Stimulated activated CD4-positive, alpha-beta T cell treated with anti-CD3 and anti-CD28 coated beads, TNF-alpha, amount 100 ng/mL, for 4 hours (primary cell): ENCODE data around the gene SERPINB10.
"Not testable (repeated sequence)": the region's sequence is repeated elsewhere in the genome, so short reads cannot be mapped to it uniquely, and the experiment has no call there.

ENCODE experiments used
- DNase-seq, 3 experiments: peaks; one replicate each; pipeline ENCODE4 v3.0.0-alpha.2; 2020; ENCODE audit warnings: low read depth in 3 of 3

The SERPINB10 gene

DNA sequence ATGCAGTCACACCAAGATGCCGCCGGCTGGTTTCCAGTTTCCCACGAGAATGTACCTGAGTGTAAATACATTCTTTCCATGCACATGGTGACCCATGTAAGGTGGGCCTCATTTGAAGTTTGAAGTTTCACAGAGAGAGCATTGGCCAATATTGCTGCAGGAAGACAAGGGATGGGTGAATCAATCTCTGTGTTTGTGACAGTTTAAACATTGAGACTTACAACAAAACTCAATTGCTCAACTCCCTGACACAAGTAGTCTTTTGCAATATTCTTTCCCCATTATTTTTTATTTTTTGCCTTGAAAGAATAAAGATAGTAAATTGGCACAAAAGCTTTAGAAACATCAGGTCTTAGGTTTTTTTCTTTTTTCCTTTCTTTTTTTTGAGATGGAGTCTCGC lies 15.2 kb upstream of the SERPINB10 start:
- DNase-seq, result no peak

GRCh38 chr18:63894106-63894772 lies 13.5 kb upstream of the SERPINB10 start:
- no peak for DNase-seq

DNA sequence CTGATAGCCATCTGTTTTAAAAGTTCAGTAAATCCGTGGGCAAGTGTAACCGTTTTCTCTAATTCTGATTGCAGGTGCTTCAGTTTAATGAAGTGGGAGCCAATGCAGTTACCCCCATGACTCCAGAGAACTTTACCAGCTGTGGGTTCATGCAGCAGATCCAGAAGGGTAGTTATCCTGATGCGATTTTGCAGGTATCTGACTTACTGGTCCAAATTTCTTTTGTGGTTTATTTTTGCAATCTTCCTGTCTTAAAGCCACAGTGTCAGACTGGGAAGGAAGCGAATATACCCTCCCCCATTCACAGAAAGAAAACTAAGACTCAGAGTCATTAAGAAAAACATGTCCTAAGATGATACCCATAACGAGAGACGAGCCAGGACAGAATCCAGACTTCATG lies 12.6 kb upstream of the SERPINB10 start:
- no peak for DNase-seq

GRCh38 chr18:63897072-63897471 lies 10.7 kb upstream of the SERPINB10 start:
- no peak for DNase-seq

DNA sequence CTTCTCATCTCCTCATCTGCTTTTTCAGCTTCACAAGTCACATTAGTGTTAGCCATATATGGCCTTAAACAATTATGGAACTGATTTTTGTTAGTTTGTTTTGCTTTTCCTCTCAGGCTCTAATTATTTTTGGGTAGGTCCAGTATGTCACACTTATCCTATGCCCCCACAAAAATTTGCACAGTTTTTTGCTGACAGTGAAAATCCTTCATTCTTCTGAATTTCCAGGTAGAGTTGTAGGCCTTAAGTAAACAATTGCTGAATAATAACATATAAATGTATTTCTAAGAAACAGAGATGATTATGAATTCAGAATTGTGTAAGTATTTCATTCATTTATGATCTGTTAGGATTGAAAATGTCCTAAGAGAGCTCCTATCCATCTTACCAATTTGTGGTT lies 8.6 kb upstream of the SERPINB10 start:
- no peak for DNase-seq

DNA sequence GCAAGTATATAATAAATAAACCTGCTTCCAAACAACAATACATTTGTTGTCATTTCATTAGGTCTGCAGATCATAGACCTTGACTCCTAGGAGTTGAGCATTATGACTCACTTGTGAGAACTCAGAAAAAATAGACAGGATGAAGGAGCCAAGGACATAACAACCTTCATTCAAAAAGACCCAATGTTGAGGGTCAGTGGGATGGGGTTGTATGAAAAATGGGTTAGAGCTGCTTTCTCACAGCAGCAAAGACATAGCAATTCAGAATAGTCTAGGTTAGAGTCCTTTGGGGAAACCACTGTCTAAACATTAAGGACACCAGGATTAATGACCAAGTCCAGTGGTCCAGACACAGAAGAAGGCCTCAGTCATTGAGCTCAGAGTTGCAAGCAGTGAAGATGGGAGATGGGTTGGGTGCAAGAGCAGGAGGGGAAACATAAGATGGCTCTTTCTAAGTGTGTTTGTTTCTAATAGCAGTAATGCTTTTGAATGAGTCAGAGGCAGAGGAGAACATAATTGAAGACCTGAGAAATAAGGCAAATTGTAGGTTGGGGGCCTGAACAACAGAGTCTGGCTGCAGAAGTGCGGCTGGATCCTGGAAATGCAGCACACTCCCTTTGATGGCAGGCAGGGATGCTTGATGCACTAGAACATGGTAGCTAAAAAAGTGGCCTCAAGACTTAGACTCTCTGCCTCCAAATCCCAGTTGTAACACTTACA lies 3.7 kb upstream of the SERPINB10 start:
- DNase-seq, result no peak

DNA sequence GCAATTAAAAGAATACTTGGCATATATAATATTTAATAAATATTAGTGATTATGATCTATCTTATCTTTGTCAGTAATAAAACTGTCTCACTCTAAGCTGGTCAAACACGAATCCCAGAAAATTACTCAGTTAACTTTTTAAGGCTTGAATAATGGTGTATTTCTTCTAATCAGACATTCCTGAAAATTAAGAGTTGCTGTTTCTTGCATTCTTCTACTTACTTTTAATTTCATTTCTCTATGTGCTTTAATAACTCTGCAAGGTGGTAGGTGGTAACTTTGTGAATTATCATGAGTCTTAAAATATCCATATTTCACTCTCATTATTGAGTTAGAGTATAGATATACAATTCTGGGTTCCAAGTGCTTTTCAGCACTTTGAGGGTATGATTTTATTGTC lies 3.1 kb upstream of the SERPINB10 start:
- DNase-seq, result no peak

DNA sequence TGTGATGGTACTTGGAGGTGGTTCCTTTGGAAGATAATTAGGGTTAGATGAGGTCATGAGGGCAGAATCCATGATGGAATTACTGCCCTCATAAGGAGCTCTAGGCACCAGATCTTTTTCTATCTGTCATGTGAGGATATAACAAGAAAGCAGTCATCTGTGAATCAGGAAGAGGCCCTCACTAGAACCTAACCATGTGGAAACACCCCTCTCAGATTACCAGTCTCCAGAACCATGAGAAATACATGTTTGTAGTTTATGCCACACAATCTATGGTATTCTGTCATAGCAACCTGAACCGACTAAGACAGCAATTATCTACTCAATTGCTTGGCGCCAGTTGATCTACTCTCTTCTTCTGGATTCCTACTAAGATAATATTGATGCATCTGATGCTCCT lies 2.4 kb upstream of the SERPINB10 start:
- no peak for DNase-seq

DNA sequence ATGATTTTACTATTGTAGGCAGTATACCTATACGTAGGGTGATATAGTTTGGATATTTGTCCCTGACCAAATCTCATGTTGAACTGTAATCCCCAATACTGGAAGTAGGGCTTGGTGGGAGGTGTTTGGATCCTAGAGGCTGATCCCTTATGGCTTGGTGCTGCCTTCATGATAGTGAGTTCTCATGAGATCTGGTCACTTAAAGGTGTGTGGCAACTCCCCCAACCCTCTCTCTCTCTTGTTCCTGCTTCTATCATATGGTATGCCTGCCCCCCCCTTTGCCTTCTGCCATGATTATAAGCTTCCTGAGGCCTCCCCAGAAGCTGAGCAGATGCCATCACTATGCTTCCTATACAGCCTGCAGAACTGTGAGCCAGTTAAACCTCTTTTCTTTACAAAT lies 1.7 kb upstream of the SERPINB10 start:
- no peak for DNase-seq

GRCh38 chr18:63908858-63909257 lies 1.1 kb downstream of the SERPINB10 start:
- DNase-seq, result no peak

DNA sequence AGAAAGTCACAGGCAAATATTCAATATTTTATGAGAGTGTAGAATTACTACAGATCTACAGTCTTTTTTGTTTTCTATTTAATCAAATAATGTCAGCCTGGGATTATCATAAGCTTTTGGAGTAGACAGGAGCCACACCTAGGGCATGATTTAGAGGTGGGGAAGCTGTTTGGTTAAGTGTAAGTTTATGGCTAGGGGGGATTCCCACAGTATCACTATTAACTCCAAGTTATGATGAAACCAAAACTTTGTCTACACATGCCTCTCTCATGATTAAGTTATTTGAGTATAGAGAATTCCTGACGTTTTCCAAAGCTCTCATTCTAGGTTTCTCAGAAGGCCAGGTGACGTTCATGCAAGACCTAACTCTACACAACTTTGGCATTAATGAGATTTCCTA lies 2.1 kb downstream of the SERPINB10 start:
- DNase-seq, result no peak

GRCh38 chr18:63917817-63918216 lies 10.1 kb downstream of the SERPINB10 start:
- no peak for DNase-seq

DNA sequence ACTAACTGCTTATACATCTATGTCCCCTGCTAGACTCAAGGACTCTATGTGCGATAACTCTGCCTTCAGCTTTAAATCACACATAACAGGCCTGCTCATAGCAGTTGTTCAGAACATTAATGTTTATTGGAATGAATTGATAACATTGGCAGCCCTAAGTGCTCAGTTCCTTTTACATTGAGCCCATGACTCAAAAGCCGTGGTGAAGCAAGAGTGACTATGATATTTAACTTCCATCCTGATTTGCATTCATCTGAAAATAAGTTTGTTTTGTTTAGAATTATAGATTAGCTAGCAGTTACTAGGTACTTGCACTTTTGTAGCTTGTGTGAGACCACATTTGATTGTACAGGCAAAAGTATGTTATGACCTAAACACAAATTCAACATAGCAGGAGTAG lies 14.3 kb downstream of the SERPINB10 start:
- no peak for DNase-seq

DNA sequence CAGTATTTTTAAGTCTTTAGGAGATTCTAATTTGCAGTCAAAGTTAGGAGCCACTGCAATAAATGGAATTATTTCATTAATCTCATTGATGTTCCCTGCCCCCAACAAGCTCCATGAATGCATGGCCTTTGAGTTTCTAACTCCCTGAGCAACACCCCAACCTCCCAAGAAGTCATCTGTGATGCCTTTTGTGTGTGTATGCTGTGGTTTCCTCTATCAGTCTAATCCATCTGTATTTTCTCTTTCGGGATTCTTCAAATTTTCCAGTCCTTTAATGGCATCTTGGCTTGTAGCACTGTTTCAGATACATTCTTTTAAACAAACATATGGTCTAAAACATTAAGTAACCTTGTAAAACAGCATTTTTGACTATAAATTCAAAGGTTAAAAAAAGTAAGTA lies 16.8 kb downstream of the SERPINB10 start:
- DNase-seq, result no peak

- DNase-seq, result no peak
Observed at GRCh38 chr18:63928331-63928730, 20.6 kb downstream of the SERPINB10 start.

- DNase-seq, result not testable (repeated sequence)
Observed at GRCh38 chr18:63929369-63929768, 21.6 kb downstream of the SERPINB10 start.

- DNase-seq, result no peak
Observed at GRCh38 chr18:63930773-63931354, 23.1 kb downstream of the SERPINB10 start.

- DNase-seq, result peak; percentile 14 to 23 (median 23)
Observed at GRCh38 chr18:63936156-63936931, 28.6 kb downstream of the SERPINB10 start.

- no peak for DNase-seq
Observed at GRCh38 chr18:63936932-63937393, 29.2 kb downstream of the SERPINB10 start.

GRCh38 chr18:63940008-63940407 lies 32.2 kb downstream of the SERPINB10 start:
- DNase-seq, result no peak

DNA sequence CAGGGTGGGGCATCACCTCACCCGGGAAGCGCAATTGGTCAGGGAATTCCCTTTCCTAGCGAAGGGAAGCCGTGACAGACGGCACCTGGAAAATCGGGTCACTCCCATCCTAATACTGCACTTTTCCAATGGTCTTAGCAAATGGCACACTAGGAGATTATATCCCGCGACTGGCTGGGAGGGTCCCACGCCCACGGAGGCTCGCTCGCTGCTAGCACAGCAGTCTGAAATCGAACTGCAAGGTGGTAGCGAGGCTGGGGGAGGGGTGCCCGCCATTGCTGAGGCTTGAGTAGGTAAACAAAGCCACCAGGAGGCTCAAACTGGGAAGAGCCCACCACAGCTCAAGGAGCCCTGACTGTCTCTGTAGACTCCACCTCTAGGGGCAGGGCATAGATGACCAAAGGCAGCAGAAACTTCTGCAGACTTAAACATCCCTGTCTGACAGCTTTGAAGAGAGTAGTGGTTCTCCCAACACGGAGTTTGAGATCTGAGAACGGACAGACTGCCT lies 32.8 kb downstream of the SERPINB10 start:
- not testable (repeated sequence) for DNase-seq
